GM12801 (cell line): Measurements from ENCODE around the gene PPM1L.

Source experiments
- CTCF ChIP-seq: IDR thresholded peaks from one replicate; pipeline ENCODE4 v1.5.1; 2011; ENCODE audit warnings: control low read depth; ENCODE audit not compliant: insufficient read length; ENCODE audit errors: extremely low read depth

Gene PPM1L

GRCh38 chr3:161026612-161027510, 270.8 kb downstream of the PPM1L start:
- no peak for TF ChIP-seq CTCF

DNA sequence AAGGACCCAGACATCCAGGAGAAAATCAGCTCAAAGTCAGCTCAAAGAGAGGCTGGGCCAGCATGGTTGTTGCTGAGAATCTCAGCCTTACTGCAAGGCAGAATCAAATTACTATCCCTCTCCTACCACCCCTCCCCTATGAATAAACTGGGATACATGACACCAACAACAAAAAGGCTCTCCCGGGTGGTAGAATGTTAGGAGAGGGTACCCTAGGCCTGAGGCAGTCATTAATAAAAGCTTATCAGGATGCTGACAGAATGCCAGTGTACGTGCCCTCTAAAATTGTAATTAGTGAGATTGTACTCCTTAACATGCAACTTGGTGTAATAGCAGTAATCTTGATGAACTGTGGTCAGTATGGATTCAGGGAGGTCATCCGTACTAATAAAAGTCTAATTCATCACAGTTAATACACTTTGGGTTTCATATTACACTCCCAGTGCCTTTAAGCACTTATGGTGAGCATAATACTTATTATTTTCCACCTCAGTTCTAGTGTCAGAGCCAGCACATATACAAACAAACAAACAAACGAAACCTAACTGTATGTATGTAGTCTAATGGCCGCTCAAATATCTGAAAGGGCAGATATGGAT, 272.6 kb downstream of the PPM1L start:
- TF ChIP-seq CTCF = no peak

GRCh38 chr3:161031134-161031533, 275.1 kb downstream of the PPM1L start:
- no peak for TF ChIP-seq CTCF

DNA sequence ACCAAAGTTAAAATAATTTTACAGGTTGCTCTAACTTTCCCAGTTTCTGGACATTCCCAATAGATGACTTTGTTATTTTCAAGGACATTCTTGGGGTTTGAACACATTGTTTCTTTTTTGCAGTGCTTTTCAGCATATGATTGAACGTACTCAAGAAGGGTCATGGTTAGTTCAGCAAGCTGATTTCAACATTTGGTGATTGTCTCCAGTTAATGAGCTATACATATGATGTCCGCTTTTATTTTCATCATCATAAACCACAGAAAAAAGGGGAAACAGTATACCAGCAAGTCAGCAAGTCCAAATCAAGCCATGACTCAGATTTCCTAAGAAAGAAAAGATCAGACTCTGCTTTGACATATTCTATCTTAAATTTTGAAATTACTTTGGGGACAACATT, 279.7 kb downstream of the PPM1L start:
- no peak for TF ChIP-seq CTCF

- no peak for TF ChIP-seq CTCF
Measured at GRCh38 chr3:161038725-161039124, 282.7 kb downstream of the PPM1L start.

DNA sequence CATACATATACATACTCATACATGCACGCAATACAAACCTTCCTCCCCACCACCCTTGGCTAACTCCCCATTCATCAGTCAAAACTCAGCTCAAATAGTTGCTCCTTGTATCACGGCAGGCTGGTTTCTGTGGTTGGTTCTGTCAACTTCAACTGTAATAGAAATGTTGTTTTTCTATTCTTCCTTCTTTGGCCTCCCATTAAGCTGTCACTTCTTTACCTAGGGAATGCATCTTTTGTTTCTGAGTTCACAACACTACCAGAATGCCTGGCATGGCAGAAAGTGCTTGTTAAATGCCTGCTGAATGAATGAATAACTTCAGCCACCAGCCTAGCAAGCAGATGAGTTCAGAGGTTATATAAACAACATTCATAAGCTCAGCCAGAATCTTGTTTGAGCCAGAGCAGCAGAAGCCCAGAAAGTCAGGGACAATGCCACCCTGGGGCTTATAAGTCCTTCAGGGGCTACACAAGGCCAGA, 286.0 kb downstream of the PPM1L start:
- no peak for TF ChIP-seq CTCF

DNA sequence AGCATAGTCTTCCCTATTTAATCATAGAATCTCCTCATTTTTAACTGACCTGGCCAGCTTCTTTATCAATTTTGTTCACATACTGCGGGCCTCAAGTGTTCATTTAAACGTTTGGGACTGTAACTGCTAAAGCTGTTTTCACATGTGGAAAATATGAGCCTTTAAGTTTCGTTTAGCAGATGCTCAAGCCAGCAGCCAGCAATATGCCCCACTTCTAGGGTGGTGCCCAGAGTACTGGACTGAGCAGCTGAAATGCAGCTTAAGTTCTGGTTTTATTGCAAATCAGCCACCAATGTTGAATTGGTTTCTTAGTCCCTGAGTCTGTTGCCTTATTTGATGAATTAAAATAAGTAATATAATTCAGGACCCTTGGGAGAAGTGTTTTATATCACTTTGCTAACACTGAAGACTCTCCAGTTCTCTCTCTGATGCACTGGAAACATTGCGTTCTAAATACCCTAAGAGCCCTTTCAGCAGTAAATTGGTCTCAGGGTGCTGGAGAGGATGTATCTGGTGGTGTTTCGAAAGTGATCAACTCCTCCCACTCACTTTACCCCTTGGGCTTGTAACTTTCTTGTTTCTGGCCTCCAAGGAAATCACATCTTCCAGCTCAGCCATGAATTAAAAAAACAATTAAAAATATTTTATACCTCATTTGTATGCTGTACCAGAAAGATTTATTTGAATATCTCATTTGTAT, 287.5 kb downstream of the PPM1L start:
- no peak for TF ChIP-seq CTCF
